ENCODE measurements around the gene UQCR11. TPM values are rescaled to one million over a fixed set of nuclear protein-coding genes. Genes with fewer than 3 reads are reported as not detected.

UQCR11 gene
- total RNA-seq, 4 donors from 2014 or later, result 111 to 152 (median 132) TPM

GRCh38 chr19:1616875-1617274 lies 11.6 kb upstream of the UQCR11 start:
- DNase-seq (ENCODE audit: extremely low spot score), result no peak
- no peaks in the 10 kb centered on the region for H3K9me3 ChIP-seq
- 67% methylated on average over 4 of the region's 4 CpGs for WGBS
- H3K27me3 ChIP-seq, result no peaks in the 10 kb centered on the region
- H3K4me3 ChIP-seq, result no peak overlapping the region
- H3K4me1 ChIP-seq, result peaks cover 0 to 11% (median 3%) of the 10 kb centered on the region in 4 donors
- TF ChIP-seq CTCF (IDR thresholded peaks at IDR 0.05), result no peak
- TF ChIP-seq POLR2A (IDR thresholded peaks at IDR 0.05; ENCODE audit: low read depth), result no peak
- no peak for TF ChIP-seq EP300 (IDR thresholded peaks at IDR 0.05)
- no peak for TF ChIP-seq POLR2AphosphoS5 (IDR thresholded peaks at IDR 0.05)
- intact Hi-C loops (cut with DNase I), result no loop called here
- H3K36me3 ChIP-seq, result peaks cover 37 to 100% (median 88%) of the 10 kb centered on the region in 4 donors
- H3K27ac ChIP-seq (replicated peaks in 1 of 4), result peak overlapping the region in 1 of 4 donors; percentile 42

DNA sequence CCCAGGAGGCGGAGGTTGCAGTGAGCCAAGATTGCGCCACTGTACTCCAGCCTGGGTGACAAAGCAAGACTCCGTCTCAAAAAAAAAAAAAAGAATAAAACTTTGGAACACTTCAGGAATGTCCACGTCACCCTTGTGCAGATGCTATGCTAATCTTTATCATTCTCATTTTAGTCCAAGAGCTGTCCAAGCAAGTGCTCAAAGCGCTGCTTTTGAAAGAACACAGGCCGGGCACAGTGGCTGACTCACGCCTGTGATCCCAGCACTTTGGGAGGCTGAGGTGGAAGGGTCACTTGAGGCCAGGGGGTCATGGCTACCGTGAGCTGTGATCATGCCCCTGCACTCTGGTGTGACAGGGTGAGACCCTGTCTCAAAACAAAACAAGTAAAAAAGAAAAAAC lies 11.1 kb upstream of the UQCR11 start:
- intact Hi-C loops (cut with DNase I), result no loop called here
- DNase-seq (ENCODE audit: extremely low spot score), result no peak
- peak overlapping the region in 1 of 4 donors; percentile 42 for H3K27ac ChIP-seq (replicated peaks in 1 of 4)
- peaks cover 0 to 11% (median 3%) of the 10 kb centered on the region in 4 donors for H3K4me1 ChIP-seq
- no peak for TF ChIP-seq CTCF (IDR thresholded peaks at IDR 0.05)
- peak in 1 of 2 donors; percentile 28 for TF ChIP-seq POLR2AphosphoS5 (IDR thresholded peaks at IDR 0.05)
- H3K9me3 ChIP-seq, result no peaks in the 10 kb centered on the region
- H3K4me3 ChIP-seq, result no peak overlapping the region
- whole genome bisulfite sequencing, result 74% methylated on average over 8 of the region's 8 CpGs
- H3K27me3 ChIP-seq, result no peaks in the 10 kb centered on the region
- peaks cover 39 to 100% (median 89%) of the 10 kb centered on the region in 4 donors for H3K36me3 ChIP-seq

DNA sequence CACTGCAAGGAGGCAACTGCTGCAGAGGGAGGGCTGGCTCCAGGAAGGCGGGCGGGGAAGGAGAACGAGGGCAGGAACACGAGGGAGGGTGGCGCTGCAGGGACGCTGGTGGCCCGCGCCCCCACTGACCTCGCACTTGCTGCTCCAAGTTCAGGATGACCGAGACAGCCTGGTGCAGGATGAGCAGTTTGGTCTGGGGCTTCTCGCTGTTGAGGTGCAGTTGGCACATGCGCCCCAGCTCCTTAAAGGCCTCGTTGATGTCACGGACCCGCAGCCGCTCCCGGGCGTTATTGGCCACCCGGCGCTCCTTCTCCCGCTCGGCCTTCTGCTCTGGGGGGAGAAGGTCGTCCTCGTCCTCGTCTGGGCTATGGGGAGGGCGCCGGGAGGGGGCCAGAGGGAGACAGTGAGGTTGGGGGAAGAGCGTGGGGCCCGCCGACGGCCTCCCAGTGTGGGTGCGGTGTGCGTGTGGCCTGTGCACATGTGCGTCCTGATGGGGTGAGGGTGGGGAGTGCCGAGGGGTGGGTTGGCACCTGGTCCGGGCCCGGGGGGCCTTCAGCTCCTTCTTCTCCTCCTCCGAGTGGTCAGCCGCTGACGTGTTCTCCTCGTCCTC lies 10.0 kb upstream of the UQCR11 start:
- TF ChIP-seq EP300 (IDR thresholded peaks at IDR 0.05) (no peak), POLR2AphosphoS5 (IDR thresholded peaks at IDR 0.05) (no peak), CTCF (IDR thresholded peaks at IDR 0.05) (no peak), POLR2A (IDR thresholded peaks at IDR 0.05; ENCODE audit: low read depth) (no peak)
- Histone ChIP-seq H3K27me3 (no peaks in the 10 kb centered on the region), H3K36me3 (peaks cover 33 to 100% (median 88%) of the 10 kb centered on the region in 4 donors), H3K27ac (replicated peaks in 1 of 4) (no peak overlapping the region), H3K9me3 (no peaks in the 10 kb centered on the region), H3K4me1 (peaks cover 0 to 11% (median 3%) of the 10 kb centered on the region in 4 donors), H3K4me3 (no peak overlapping the region)
- DNase-seq (ENCODE audit: extremely low spot score), result no peak
- intact Hi-C loops (cut with DNase I), result no loop called here
- WGBS, result 90% methylated on average over 28 of the region's 41 CpGs

DNA sequence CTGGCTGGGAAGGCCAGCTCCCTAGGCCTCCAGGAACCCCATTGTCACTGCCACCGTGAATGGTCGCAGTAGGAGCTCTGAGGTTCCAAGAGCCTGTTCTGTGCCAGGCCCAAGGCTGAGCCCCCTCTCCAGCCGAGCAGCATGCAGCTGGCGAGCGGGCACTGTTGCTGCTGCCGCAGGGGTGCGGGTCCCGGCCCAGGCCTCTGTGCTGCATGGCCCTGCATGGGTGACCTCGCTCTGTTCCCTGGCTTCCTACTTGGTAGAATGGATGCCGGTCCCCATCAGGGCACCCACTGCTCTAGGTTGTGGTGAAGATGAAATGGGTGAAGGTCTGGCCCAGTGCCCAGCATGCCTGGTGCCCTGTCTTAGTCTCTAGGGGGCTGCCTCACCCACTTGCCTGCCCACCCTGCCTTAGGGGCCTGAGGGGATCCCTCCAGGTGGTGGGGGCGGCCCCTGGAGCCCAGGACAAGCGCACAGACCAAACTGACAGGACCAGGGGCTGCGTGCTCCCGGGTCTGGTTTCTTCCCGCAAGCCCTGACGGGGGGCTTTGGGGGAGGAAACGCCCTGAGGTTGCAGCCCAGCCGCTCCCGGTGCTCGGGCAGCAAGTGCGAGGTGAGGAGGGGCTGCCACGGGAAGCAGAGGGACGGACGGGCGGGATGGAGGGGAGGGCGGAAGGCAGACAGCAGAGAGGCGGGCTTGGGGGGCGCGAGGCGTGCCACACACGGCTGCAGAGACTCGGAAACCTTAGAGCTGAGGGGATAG lies 8.7 kb upstream of the UQCR11 start:
- no peak for DNase-seq (ENCODE audit: extremely low spot score)
- no peak overlapping the region for H3K4me3 ChIP-seq
- H3K27me3 ChIP-seq, result no peaks in the 10 kb centered on the region
- no peak for TF ChIP-seq POLR2A (IDR thresholded peaks at IDR 0.05; ENCODE audit: low read depth)
- TF ChIP-seq EP300 (IDR thresholded peaks at IDR 0.05), result no peak
- H3K4me1 ChIP-seq, result peaks cover 0 to 11% (median 3%) of the 10 kb centered on the region in 4 donors
- intact Hi-C loops (cut with DNase I), result no loop called here
- peaks cover 29 to 96% (median 82%) of the 10 kb centered on the region in 4 donors for H3K36me3 ChIP-seq
- H3K27ac ChIP-seq (replicated peaks in 1 of 4), result no peak overlapping the region
- 88% methylated on average over 24 of the region's 32 CpGs for WGBS
- no peaks in the 10 kb centered on the region for H3K9me3 ChIP-seq

GRCh38 chr19:1613146-1613545 lies 7.9 kb upstream of the UQCR11 start:
- intact Hi-C loops (cut with DNase I), result no loop called here
- WGBS, result no CpG with 5 or more reads among the region's 9 CpGs

More at GRCh38 chr19:1613146-1613545, 7.9 kb upstream of the UQCR11 start:
- H3K4me3 ChIP-seq, result no peak overlapping the region
- peaks cover 0 to 10% (median 3%) of the 10 kb centered on the region in 4 donors for H3K4me1 ChIP-seq
- TF ChIP-seq CTCF (IDR thresholded peaks at IDR 0.05), result no peak
- TF ChIP-seq POLR2AphosphoS5 (IDR thresholded peaks at IDR 0.05), result no peak
- no peak for TF ChIP-seq POLR2A (IDR thresholded peaks at IDR 0.05; ENCODE audit: low read depth)
- no peak for TF ChIP-seq EP300 (IDR thresholded peaks at IDR 0.05)
- H3K9me3 ChIP-seq, result no peaks in the 10 kb centered on the region
- peaks cover 25 to 88% (median 75%) of the 10 kb centered on the region in 4 donors for H3K36me3 ChIP-seq
- H3K27ac ChIP-seq (replicated peaks in 1 of 4), result no peak overlapping the region
- H3K27me3 ChIP-seq, result no peaks in the 10 kb centered on the region
- no peak for DNase-seq (ENCODE audit: extremely low spot score)

Measured in esophagus muscularis mucosa (tissue), 4 donors.